ENCODE results near the gene MAGI2. TPM values are rescaled to one million over a fixed set of nuclear protein-coding genes. Genes with fewer than 3 reads are reported as not detected.

Gene MAGI2
- total RNA-seq, 1 experiment from 2014 or later: 2.0 TPM

DNA sequence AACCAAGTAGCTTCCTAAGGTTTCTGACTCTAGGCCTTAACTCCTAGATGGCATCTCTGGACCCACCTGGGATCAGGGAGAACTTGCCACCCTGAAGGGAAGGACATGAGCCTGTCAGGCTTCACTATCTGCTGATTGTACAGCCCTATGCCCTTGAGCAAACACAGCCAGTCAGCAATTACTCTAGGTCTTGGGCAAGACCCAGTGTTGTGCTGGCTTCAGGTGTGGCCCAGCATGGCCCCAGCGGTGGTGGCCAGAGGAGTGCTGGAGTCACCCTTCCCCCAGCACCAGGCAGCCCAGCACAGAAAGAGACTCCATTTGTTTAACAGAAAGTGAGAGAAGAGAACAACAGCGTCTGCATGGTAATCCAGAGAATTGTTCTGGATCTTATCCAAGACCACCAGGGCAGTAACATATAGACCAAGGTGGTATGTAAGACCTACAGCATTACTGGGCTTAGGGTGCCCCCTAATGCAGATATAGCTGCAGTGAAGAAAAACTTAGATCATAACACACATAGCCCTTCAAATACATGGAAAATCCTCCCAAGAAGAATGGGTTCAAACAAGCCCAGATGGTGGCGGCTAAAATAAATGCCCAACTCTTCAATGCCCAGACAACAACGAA, 207.7 kb downstream of the MAGI2 start:
- in situ Hi-C loops (cut with HindIII; ENCODE audit: low pct_unique_long_range_greater_than_20kb, low sequenced_read_pairs): no loop called here
- DNase-seq (ENCODE audit: low read depth, low spot score): peak; percentile 38

DNA sequence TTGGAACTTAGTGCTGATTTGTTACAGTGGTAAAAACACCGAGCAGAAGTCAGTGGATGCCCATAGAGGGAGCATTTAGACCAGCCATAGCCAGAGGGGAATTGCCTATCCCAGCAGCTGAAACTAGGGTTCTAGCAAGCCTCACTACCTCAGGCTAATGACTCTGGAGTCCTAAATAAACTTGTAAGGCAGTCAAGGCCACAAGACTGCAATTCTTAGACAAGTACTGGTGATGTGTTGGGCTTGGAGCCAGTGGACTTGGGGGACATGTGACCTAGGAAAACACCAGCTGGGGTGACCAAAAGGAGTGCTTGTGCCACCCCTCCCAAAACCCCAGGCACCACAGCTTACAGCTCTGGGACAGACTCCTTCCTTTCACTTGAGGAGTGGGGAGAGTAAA, 209.0 kb downstream of the MAGI2 start:
- in situ Hi-C loops (cut with HindIII; ENCODE audit: low pct_unique_long_range_greater_than_20kb, low sequenced_read_pairs): no loop called here

DNA sequence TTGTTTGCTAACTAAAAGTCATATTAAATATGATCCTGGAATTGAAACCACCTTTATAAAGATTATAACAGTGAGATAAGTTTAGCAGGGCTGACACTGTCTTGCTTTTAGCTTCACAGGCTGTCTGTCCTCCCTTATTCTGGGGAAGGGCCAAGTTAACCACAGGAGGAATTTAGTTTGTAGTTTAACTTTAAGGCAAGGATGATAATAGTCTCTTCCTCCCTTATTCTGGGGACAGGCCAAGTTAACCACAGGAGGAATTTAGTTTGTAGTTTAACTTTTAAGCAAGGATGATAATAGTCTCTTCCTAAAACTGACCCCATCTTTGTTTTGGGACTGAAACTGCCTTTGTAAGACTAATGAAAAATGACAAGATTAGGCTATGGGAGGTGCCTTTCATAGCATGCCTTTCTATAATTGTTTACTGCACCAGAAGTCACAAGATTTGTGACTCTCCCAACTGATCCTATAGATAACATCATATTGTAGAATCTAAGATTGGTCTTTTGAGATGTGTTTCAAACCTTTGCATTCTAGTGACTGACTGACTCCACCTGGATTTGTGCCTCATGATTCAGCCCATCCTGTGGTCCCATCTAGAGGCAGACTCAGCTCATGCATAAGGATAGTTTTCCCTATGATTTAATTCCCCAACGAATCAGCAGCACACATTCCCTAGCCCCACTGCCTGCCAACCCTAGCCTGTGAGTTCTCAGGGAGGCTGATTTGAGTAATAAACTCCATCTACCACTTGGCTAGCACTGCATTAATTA, 212.0 kb downstream of the MAGI2 start:
- DNase-seq (ENCODE audit: low read depth, low spot score): no peak
- in situ Hi-C loops (cut with HindIII; ENCODE audit: low pct_unique_long_range_greater_than_20kb, low sequenced_read_pairs): no loop called here

More for the DNA sequence above, 209.0 kb downstream of the MAGI2 start:
- DNase-seq (ENCODE audit: low read depth, low spot score): no peak

DNA sequence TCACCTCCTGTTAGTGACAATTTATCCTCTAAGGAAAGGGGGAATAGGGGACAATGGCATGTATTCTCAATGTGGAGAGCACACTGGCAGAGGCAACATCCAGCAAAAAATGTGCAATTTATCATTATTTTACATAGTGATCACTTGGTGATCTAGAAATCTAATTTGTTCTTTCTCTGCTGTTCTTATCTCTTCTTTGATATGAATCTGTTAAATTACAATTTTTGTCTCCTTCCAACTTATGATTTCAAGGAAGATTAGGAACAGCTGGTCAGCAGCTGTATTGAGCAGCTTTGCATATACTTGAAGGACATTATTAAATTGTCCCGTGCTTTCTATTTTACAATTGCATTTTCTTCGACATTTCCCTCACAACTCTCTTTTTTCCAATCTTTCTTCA, 213.1 kb downstream of the MAGI2 start:
- DNase-seq (ENCODE audit: low read depth, low spot score): no peak
- in situ Hi-C loops (cut with HindIII; ENCODE audit: low pct_unique_long_range_greater_than_20kb, low sequenced_read_pairs): no loop called here

DNA sequence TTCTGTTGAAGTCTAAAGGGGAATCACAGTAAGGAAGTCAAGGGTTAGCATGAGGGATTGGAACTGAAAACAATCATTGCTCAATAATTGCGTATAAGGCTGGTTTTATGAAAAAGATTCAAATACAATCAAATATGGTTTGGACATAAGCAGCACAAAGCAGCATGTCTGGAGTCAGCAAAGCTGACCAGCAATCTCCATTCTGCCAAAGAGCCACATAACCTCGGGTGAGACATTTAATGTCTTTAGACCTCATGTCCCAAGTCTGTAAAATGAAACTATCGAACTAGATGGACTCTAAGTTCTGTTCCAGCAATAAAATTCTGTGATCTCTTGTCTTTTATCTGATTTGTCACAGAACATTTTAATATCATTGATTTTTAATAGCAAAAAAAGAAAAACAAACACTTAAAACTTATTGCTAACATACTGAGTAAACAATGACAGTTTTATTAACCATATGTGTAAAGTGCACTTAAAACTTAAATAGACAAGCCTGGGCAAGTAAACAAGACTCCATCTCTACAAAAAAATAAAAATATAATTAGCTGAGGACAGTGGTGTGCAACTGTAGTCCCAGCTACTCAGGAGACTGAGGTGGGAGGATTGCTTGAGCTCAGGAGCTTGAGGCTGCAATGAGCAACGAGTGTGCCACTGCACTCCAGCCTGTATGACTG, 217.0 kb downstream of the MAGI2 start:
- in situ Hi-C loops (cut with HindIII; ENCODE audit: low pct_unique_long_range_greater_than_20kb, low sequenced_read_pairs): no loop called here
- DNase-seq (ENCODE audit: low read depth, low spot score): no peak

DNA sequence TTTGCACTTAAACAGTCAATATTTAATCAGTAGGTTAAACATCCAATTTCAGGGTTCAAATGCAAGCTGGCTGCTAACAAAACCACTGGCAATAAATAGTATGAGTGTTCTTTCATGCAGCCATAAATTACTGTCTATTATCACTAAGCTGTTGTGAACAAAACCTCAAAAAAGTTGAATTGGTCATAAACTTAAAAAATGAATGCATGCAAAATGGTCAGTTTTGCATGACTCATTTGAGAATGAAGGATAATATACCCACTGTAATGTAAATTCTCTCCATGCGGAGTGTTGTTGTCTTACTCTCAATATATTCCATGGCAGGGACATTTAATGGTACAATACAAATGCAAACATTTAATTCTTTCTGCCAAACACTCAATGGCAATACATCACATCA, 226.4 kb downstream of the MAGI2 start:
- in situ Hi-C loops (cut with HindIII; ENCODE audit: low pct_unique_long_range_greater_than_20kb, low sequenced_read_pairs): no loop called here
- no peak for DNase-seq (ENCODE audit: low read depth, low spot score)

DNA sequence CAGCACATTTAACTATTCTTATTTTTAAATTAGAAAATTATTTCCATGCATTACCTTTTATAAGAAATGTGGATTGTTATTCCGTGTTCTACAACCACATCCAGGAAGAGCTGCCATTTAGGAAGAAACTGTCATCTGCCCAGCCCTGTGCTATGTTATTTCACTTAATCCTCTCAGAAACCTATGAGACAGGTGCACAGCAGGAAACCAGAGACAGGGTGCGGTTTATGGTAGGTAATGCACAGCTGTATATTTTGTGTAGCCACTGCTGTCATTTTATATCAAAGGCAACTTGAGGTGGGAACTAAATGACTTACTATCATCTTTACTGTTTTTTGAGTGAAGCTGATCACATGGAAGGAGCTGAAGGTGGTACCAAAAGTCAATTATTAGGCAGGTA, 232.3 kb downstream of the MAGI2 start:
- in situ Hi-C loops (cut with HindIII; ENCODE audit: low pct_unique_long_range_greater_than_20kb, low sequenced_read_pairs): no loop called here

DNA sequence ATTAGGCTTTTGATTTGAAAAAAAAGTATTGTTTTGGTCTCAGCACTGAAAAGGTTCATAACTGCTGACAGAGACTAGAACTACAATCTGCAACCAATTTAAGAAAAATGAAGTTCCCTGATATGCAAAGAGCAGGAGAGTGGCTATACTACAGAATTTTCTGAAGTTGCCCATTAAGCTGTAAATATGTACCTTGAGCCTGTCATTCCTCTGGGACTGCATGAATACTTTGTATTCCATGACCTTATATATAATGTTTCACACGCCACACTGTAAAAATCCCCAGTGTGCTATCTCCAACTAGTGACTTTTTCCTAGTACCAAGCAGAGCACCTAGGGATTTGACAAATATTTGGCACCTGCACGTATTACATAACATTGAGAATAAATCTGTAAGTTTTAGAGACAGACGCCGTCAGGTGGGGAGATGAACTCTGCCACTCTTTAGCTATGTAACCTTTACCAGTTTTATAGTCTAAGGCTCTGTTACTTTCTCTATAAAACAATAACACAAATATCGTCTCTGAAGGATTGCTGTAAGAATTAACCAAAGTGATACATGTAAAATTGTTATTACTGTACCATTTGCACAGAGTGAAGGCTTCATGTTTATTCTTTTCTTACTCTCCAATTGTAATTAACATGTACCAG, 235.4 kb downstream of the MAGI2 start:
- DNase-seq (ENCODE audit: low read depth, low spot score): no peak
- in situ Hi-C loops (cut with HindIII; ENCODE audit: low pct_unique_long_range_greater_than_20kb, low sequenced_read_pairs): no loop called here

More for the DNA sequence above, 232.3 kb downstream of the MAGI2 start:
- no peak for DNase-seq (ENCODE audit: low read depth, low spot score)

DNA sequence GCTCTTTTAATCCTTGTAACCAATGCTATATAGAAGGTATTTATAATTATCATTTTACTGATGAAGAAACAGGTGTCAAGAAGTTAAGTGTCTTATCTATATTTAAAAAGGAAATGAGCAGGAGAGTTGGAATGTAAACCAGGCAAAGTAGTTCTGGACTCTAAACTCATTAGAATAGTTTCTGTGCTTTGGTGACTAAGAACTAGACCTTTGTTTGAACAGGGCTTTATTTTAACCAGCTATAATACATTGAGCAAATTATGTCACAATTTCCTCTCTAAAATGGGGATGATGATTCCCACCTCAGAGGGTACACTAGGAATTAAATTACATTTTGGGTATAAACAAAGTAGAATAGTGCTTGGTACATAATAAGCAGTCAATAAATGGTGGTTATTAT, 236.0 kb downstream of the MAGI2 start:
- DNase-seq (ENCODE audit: low read depth, low spot score): no peak
- in situ Hi-C loops (cut with HindIII; ENCODE audit: low pct_unique_long_range_greater_than_20kb, low sequenced_read_pairs): no loop called here

DNA sequence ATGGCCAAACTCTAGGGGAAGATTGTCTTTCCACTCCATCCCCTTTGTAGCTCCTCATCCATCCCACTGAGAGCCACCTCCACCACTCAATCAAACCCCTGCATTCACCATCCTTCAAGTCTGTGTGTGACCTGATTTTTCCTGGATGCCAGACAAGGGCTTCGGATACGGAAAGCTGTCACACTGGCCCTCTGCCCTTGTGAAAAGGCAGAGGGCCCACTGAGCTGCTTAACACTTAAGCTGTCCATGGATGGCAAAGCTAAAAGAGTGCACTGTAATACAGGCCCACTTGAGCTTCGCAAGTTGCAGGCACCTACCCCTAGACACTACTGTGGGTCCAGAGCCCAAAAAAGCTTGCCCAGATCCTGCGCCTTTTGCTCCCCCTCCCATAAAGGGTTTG, 237.2 kb downstream of the MAGI2 start:
- in situ Hi-C loops (cut with HindIII; ENCODE audit: low pct_unique_long_range_greater_than_20kb, low sequenced_read_pairs): no loop called here
- no peak for DNase-seq (ENCODE audit: low read depth, low spot score)

DNA sequence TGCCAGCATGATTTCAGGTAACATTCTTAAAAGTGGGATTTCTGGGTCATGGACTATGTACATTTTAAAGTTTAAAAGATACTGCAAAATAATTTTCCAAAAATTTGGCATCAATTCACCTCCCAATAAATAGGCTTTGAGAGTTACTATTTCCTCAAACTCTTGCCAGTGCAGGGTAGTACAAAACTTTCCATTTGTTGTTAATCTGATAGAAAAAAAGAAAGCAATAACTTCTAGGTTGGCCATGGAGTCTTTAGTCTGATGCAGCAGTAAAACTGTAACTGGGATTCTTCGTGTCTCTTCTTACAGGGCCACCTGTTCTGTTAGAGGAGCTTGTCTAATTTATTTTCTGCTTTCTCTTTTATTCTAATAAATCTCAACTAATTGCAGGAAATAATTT, 241.1 kb downstream of the MAGI2 start:
- DNase-seq (ENCODE audit: low read depth, low spot score): no peak
- in situ Hi-C loops (cut with HindIII; ENCODE audit: low pct_unique_long_range_greater_than_20kb, low sequenced_read_pairs): no loop called here

DNA sequence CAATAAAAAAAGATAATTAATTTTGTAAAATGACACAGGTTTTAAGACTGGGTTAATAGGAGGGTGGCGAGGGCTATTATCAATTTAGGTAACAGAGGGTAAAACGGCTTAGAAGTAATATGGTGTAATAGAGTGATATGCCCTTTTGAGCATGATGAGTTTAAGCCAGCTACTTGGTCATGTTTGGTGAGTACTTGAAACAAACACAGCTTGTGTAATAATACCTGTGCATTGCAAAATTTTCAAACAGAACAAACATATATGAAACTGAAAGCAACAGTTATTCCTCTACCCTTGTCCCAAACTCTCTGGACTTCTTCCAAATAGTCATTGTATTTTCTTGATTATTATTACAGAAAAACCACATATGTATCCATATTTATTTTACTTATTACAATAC, 241.7 kb downstream of the MAGI2 start:
- in situ Hi-C loops (cut with HindIII; ENCODE audit: low pct_unique_long_range_greater_than_20kb, low sequenced_read_pairs): no loop called here
- DNase-seq (ENCODE audit: low read depth, low spot score): no peak

DNA sequence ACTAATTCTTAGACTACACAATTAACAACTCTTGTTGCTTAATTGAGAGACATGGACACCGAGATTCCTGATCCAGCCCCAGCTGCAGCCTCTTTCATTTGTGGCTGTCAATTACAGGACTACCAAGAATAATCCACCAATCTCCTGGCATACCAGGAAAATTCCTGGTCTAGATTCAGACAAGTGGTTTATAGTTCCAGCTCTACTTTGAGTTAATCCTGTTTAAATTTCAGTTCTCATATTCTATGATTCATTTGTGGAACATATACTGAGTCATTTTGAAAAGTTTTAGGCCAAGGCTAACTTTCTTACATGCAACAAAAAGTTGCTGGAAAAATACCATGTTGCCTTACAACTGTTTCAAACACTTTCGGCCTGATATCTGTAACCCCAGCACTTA, 253.5 kb downstream of the MAGI2 start:
- no peak for DNase-seq (ENCODE audit: low read depth, low spot score)
- in situ Hi-C loops (cut with HindIII; ENCODE audit: low pct_unique_long_range_greater_than_20kb, low sequenced_read_pairs): no loop called here

DNA sequence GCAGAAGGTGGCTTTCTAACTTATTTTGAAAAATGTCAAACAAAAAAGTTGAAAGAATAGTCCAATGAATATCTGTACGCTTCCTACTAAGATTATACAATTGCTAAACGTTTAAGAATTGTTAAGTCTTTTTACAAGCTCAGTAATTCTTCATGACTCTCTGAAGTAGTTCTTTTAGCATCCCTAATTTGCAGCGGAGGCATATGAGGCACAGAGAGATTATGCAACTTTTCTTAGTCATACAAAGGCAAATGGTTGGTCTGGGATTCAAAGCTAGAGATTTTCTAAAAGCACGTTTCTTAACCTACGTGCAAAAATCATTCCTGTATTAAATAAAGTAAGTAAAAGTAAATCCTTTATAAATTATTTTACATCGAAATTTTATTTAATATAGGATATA, 254.2 kb downstream of the MAGI2 start:
- in situ Hi-C loops (cut with HindIII; ENCODE audit: low pct_unique_long_range_greater_than_20kb, low sequenced_read_pairs): no loop called here
- DNase-seq (ENCODE audit: low read depth, low spot score): no peak

DNA sequence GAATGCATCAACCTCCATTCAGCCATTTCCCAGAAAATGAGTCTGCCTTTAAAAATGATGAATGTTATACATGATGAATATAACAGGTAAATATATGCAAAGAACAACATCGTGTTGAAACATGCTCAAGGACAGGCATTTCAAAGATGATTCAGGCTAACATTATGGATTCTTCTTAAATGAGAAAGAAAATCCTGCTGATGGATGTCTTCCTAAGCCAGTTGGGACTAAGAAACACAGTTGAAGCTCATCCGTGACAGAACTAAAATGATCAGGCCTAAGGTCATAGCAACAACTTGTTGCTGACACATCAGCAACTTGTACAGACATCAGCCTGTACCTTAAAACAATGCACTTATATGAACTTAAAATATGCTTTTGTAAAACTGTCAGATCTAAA, 267.9 kb downstream of the MAGI2 start:
- in situ Hi-C loops (cut with HindIII; ENCODE audit: low pct_unique_long_range_greater_than_20kb, low sequenced_read_pairs): no loop called here
- no peak for DNase-seq (ENCODE audit: low read depth, low spot score)

DNA sequence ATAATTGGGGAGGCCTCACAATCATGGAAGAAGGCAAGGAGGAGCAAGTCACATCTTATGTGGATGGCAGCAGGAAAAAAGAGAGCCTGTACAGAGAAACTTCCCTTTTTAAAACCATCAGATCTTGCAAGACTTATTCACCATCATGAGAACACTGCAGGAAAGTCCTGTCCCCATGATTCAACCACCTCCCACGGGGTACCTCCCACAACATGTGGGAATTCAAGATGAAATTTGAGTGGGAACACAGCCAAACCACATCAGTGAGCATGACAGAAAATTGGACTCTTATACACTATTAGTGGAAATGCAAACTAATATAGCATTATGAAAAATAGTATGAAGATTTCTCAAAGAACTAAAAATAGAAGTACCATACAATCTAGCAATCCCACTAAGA, 271.2 kb downstream of the MAGI2 start:
- in situ Hi-C loops (cut with HindIII; ENCODE audit: low pct_unique_long_range_greater_than_20kb, low sequenced_read_pairs): no loop called here
- DNase-seq (ENCODE audit: low read depth, low spot score): no peak

DNA sequence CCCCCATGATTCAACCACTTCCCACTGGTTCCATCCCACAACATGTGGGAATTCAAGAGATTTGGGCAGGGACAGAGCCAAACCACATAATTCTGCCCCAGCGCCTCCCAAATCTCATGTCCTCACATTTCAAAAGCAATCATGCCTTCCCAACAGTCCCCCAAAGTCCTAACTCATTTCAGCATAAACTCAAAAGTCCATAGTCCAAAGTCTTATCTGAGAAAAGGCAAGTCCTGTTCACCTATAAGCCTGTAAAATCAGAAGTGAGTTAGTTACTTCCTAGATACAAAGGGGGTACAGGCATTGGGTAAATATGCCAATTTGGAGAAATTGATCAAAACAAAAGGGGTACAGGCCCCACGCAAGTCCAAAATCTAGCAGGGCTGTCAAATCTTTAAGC, 272.9 kb downstream of the MAGI2 start:
- in situ Hi-C loops (cut with HindIII; ENCODE audit: low pct_unique_long_range_greater_than_20kb, low sequenced_read_pairs): no loop called here
- no peak for DNase-seq (ENCODE audit: low read depth, low spot score)

DNA sequence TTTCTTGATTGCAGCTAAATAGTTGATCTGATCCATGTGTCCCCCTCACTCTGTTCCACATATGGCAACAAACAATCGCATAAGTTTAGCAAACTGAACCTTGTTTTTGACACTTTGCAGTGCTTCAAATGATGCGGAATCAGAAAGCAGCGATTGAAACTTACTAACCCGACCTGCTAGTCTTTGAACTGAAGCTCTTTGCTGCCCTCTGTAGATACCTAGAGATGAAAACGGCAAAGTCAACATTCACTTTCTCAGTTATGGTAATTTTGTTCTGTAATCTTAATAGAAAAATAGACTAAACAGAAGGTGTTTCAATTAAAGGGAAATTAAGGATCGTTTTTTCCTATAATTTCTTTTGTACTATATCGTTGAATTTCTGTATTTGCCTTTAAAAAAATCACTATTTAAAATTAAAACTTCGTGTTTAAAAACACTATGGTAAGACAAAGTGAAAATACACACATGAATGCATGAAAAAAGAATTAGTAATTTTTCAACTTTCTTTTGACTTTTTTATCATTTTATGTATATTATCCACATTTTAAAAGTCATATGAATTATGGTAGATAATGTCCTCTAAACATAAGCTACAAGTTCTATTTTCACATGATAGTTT, 276.5 kb downstream of the MAGI2 start:
- in situ Hi-C loops (cut with HindIII; ENCODE audit: low pct_unique_long_range_greater_than_20kb, low sequenced_read_pairs): no loop called here
- DNase-seq (ENCODE audit: low read depth, low spot score): peak; percentile 76

Measured in SK-MEL-5 (cell line).